Thoracic aorta (tissue), 2 donors: Measurements from ENCODE around the gene ACVR2A. TPM values are rescaled to one million over a fixed set of nuclear protein-coding genes. Genes with fewer than 3 reads are reported as not detected.

Source experiments
- ATAC-seq: fragments of 150-250 bp; one replicate; pipeline ENCODE4 v1.8.0; 2017; ENCODE audit warnings: low read depth; ENCODE audit not compliant: insufficient number of reproducible peaks, low FRiP score
- DNase-seq: peaks from one replicate; pipeline ENCODE4 v3.0.0-alpha.2; 2020; ENCODE audit warnings: low spot score
- H3K27ac ChIP-seq, 2 donors: fragments of 200-600 bp; sonication (generic); 1 replicate in 1 of 2; 2 replicates in 1 of 2; pipeline ENCODE4 v1.5.1; 2016; ENCODE audit warnings: mild to moderate bottlenecking in 2 of 2, moderate library complexity in 2 of 2
- H3K27me3 ChIP-seq: fragments of 200-600 bp; sonication (generic); replicated peaks from 2 replicates; pipeline ENCODE4 v1.6.0; 2016; ENCODE audit warnings: mild to moderate bottlenecking; ENCODE audit not compliant: insufficient read depth
- H3K36me3 ChIP-seq: fragments of 200-600 bp; sonication (generic); one replicate; pipeline ENCODE4 v1.5.1; 2016
- H3K4me1 ChIP-seq, 2 donors: fragments of 200-600 bp; sonication (generic); 1 replicate in 1 of 2; 2 replicates in 1 of 2; pipeline versions ENCODE4 v1.5.1 to v1.6.0; 2016; ENCODE audit warnings: low read depth in 2 of 2, mild to moderate bottlenecking in 1 of 2; ENCODE audit not compliant: control insufficient read depth in 1 of 2
- H3K4me3 ChIP-seq: fragments of 200-600 bp; sonication (generic); 2 replicates; pipeline ENCODE4 v1.5.1; 2016; ENCODE audit warnings: mild to moderate bottlenecking
- H3K9me3 ChIP-seq: fragments of 200-600 bp; sonication (generic); 2 replicates; pipeline ENCODE4 v1.5.1; 2016
- total RNA-seq, 2 donors: library from RNA; depleted of rRNA; stranded (reverse); fragments of >200 nt; gene quantifications; one replicate each; pipeline versions ENCODE4 v1.1.0 to v1.2.3, GENCODE V29; 2016
- TF ChIP-seq, protein P1 (sequence below): fragments of 200-600 bp; sonication (generic); IDR thresholded peaks from one replicate; pipeline ENCODE4 v1.5.1; 2019; ENCODE audit warnings: antibody characterized with exemption

Gene ACVR2A
- total RNA-seq, 2 donors from 2014 or later, result 8.1 to 23.0 TPM

DNA sequence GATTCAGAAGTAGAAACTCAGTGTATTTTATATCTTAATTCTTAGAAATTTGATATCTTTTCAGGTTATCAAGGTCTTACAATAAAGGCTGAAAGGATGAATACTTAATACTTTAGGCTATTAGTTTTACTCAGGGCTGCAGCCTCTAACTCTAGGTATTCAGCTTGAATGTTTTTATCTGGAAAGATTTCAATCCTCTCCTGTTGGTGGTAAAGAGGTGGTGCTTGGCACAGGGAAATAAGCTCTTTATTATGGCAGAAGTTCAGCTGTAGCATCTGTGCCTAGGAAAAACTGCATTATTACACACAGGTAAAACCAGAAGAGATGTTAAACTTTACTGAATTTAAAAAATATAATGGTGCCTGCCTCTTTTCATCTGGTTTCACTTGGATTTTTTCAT lies 11.1 kb downstream of the ACVR2A start:
- peaks cover 0 to 4% of the 10 kb centered on the region in 2 donors for H3K4me1 ChIP-seq
- H3K9me3 ChIP-seq, result no peaks in the 10 kb centered on the region
- DNase-seq (no peak), ATAC-seq (no peak)
- TF ChIP-seq, protein P1, sequence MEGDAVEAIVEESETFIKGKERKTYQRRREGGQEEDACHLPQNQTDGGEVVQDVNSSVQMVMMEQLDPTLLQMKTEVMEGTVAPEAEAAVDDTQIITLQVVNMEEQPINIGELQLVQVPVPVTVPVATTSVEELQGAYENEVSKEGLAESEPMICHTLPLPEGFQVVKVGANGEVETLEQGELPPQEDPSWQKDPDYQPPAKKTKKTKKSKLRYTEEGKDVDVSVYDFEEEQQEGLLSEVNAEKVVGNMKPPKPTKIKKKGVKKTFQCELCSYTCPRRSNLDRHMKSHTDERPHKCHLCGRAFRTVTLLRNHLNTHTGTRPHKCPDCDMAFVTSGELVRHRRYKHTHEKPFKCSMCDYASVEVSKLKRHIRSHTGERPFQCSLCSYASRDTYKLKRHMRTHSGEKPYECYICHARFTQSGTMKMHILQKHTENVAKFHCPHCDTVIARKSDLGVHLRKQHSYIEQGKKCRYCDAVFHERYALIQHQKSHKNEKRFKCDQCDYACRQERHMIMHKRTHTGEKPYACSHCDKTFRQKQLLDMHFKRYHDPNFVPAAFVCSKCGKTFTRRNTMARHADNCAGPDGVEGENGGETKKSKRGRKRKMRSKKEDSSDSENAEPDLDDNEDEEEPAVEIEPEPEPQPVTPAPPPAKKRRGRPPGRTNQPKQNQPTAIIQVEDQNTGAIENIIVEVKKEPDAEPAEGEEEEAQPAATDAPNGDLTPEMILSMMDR, result no peak
- no peaks in the 10 kb centered on the region for H3K27me3 ChIP-seq
- H3K36me3 ChIP-seq, result no peaks in the 10 kb centered on the region
- H3K4me3 ChIP-seq, result no peak overlapping the region
- H3K27ac ChIP-seq, result no peak overlapping the region

DNA sequence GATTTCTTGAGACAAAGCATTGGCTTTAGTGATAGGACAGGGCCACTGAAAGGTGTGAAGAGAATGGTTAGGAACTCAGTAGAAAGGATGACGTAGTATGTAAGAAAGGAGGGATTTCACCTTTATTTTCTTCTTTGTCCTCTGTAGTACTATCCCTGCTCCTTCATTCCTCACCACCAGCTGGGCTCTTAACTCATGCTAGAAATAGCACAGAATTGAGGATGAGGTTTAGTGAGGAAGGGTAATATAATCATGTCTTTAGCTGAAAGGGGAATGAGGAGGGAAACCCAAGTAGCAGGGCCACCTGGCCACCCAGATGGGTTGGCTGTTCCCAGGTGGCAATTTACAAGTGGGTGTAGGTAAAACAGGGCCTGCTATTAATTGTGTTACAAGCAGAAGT lies 15.2 kb downstream of the ACVR2A start:
- no peak for ATAC-seq

DNA sequence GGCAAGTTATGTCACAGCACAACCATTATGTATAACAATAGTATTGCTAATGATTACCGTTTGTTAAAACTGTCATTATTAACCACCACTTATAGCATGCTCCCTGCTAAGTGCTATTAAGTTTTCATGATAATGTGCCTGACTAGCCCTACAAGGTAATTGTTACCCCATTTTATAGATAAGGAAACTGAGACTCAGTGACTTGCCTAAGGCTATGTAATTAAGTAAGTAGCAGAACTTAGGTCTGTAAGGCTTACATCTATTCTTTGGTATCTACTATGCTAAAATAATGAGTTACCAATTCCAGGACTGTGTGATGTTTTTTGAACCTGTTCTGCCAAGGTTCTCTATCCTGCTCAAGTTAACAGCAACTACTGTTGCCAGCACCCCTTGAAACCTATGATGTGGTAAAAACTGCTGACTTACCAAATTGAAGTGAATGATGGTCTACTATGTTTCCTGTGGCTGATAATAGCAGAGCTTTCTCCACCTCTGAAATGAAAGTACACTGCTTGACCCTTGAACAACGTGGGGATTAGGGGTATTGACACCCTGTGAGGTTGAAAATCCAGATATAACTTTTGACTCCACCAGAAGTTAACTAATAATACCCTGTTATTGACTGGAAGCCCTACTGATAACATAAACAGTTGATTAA lies 18.2 kb downstream of the ACVR2A start:
- Histone ChIP-seq H3K27me3 (no peaks in the 10 kb centered on the region), H3K4me1 (no peaks in the 10 kb centered on the region), H3K27ac (no peak overlapping the region), H3K9me3 (no peaks in the 10 kb centered on the region), H3K4me3 (no peak overlapping the region), H3K36me3 (no peaks in the 10 kb centered on the region)
- ATAC-seq, result no peak
- TF ChIP-seq, protein P1, result no peak
- DNase-seq, result no peak

More for the DNA sequence above, 15.2 kb downstream of the ACVR2A start:
- TF ChIP-seq, protein P1, result no peak
- no peaks in the 10 kb centered on the region for H3K9me3 ChIP-seq
- H3K36me3 ChIP-seq, result no peaks in the 10 kb centered on the region
- no peak for DNase-seq
- H3K27me3 ChIP-seq, result no peaks in the 10 kb centered on the region
- H3K4me3 ChIP-seq, result no peak overlapping the region
- no peak overlapping the region for H3K27ac ChIP-seq
- H3K4me1 ChIP-seq, result peaks cover 0 to 3% of the 10 kb centered on the region in 2 donors

DNA sequence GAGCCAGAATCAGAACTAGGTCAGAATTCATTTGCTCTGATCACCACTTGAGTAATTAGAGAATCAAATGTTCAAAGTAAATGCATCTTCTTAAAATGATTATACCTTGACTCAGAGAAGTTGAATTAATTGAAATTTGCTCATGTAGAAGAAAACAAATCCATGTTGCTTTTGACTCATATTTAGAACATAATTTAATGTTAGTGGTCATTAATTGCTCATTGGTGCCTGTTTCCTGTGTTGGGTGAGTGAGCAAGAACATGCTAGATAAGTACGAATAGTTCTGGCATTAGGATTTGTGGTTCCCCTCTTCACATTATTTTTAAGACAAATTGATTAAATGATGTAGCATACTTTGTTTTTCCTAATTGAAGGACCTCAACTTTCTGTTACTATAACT lies 19.0 kb downstream of the ACVR2A start:
- no peaks in the 10 kb centered on the region for H3K27me3 ChIP-seq
- no peak overlapping the region for H3K27ac ChIP-seq
- ATAC-seq, result no peak
- H3K9me3 ChIP-seq, result no peaks in the 10 kb centered on the region
- DNase-seq, result no peak
- no peaks in the 10 kb centered on the region for H3K4me1 ChIP-seq
- no peak overlapping the region for H3K4me3 ChIP-seq
- TF ChIP-seq, protein P1, result no peak
- no peaks in the 10 kb centered on the region for H3K36me3 ChIP-seq

DNA sequence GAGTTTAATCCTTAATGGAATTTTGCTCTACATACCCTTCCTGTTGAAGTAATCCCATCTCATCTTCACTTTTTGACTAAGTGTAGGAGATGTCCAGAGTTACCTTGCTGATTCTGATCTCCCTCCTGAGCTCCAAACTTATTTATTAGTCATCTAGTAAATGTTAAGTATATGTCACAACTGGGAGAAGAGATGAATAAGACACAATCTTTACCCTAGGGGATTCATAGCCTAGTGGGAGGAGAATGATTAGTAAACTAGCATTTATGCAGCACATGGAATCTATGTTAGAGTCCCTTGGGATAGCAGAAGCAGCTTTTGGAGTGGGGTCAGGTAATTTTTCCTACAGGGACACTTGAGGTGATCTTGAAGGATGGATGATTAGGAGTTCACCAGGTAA lies 20.7 kb downstream of the ACVR2A start:
- H3K9me3 ChIP-seq, result no peaks in the 10 kb centered on the region

More for the DNA sequence above, 20.7 kb downstream of the ACVR2A start:
- no peak for DNase-seq
- TF ChIP-seq, protein P1, result no peak
- Histone ChIP-seq H3K4me1 (no peaks in the 10 kb centered on the region), H3K4me3 (no peak overlapping the region), H3K27me3 (no peaks in the 10 kb centered on the region), H3K27ac (no peak overlapping the region), H3K36me3 (no peaks in the 10 kb centered on the region)
- no peak for ATAC-seq
